Choroid plexus epithelial cell (primary cell): ENCODE data around the gene KLRC2.
"Not testable (repeated sequence)": the region's sequence is repeated elsewhere in the genome, so short reads cannot be mapped to it uniquely, and the experiment has no call there.

Experiments
- DNase-seq: peaks from one replicate; pipeline ENCODE4 v3.0.0-alpha.2; 2010; ENCODE audit warnings: low read depth
- H3K4me3 ChIP-seq: 2 replicates; pipeline ENCODE4 v1.5.1; 2011; ENCODE audit warnings: low read depth, mild to moderate bottlenecking, control low read depth, low read length, moderate library complexity
- TF ChIP-seq, protein P1 (sequence below): conservative IDR thresholded peaks from 2 replicates; pipeline ENCODE4 v1.5.1; 2011; ENCODE audit warnings: low read depth, mild to moderate bottlenecking, control low read depth, inconsistent platforms, low read length, moderate library complexity

KLRC2 gene

DNA sequence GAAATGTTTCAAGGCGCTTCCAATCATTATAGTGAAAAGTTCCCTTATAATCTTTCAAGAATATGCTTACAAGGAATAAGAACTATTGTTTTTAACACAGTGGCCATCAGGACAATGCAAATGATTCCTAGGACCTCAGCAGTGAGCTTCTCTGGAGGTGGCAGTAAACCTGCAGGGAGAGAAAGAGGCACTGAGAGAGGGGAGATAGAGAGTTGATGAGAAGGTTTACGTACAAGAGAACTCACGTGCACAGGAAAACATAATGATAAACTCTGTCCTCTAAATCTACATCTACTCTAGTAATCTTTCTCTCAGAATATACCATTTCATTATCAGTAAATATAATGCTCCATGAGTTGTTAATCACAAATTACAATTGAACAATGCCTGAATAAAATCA lies 27.0 kb downstream of the KLRC2 start:
- TF ChIP-seq, protein P1, sequence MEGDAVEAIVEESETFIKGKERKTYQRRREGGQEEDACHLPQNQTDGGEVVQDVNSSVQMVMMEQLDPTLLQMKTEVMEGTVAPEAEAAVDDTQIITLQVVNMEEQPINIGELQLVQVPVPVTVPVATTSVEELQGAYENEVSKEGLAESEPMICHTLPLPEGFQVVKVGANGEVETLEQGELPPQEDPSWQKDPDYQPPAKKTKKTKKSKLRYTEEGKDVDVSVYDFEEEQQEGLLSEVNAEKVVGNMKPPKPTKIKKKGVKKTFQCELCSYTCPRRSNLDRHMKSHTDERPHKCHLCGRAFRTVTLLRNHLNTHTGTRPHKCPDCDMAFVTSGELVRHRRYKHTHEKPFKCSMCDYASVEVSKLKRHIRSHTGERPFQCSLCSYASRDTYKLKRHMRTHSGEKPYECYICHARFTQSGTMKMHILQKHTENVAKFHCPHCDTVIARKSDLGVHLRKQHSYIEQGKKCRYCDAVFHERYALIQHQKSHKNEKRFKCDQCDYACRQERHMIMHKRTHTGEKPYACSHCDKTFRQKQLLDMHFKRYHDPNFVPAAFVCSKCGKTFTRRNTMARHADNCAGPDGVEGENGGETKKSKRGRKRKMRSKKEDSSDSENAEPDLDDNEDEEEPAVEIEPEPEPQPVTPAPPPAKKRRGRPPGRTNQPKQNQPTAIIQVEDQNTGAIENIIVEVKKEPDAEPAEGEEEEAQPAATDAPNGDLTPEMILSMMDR: no peak
- no peak overlapping the region for H3K4me3 ChIP-seq
- DNase-seq: no peak

DNA sequence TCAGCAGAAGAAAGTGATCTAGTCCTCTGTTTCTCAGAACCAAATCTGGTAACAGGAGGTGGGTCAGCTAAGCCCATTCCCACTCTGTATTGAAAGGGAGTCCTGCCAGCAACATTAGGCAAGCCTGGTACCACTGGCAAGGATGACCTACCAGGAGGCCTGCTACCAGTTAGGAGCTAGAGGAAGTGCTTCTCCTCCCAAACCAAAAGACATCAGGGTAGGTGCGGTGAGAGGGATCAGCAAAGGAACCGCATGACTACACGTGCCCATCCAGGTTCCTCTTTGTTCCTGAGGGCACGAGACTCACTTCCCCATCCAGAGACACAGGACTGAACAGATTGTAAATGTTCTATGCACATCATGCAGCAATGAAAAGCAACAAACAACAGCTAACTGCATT lies 29.1 kb downstream of the KLRC2 start:
- TF ChIP-seq, protein P1: no peak
- no peak overlapping the region for H3K4me3 ChIP-seq
- no peak for DNase-seq

DNA sequence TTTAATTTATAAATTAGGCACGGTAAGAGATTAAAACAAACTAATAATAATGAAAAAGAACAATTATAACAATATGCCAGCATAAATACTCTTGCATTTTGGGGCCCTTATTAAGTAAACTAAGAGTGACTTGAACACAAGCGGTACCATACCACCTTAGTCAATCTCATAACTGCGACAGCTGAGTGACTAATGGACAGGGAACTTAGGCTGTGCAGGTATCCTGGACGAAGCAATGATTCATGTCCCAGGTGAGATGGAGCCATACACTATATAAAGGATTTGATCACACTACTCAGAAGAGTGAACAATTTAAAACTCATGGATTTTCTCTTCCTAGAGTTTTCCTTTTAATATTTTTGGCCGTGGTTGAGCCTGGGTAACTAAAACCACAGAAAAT lies 30.5 kb downstream of the KLRC2 start:
- no peak overlapping the region for H3K4me3 ChIP-seq
- TF ChIP-seq, protein P1: no peak
- no peak for DNase-seq

DNA sequence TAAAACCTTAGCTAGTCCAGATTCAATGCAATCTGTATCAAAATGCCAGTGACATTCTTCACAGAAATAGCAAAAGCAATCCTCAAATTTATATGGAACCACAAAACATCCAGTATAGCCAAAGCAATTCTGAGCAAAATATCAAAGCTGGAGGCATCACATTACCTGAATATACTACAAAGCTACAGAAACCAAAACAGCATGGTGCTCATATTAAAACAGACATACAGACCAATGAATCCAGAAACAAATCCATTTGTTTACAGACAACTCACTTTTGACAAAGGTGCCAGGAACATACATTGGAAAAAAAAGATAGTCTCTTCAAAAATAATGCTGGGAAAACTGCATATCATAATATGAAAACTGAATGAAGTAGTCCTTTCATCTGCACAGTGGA lies 31.0 kb downstream of the KLRC2 start:
- DNase-seq: no peak
- TF ChIP-seq, protein P1: no peak
- H3K4me3 ChIP-seq: no peak overlapping the region

- H3K4me3 ChIP-seq: no peak overlapping the region
- no peak for DNase-seq
- TF ChIP-seq, protein P1: no peak
Observed at GRCh38 chr12:10400829-10401228, 35.0 kb downstream of the KLRC2 start.

- DNase-seq: no peak
- H3K4me3 ChIP-seq: no peak overlapping the region
- TF ChIP-seq, protein P1: no peak
Observed at GRCh38 chr12:10398168-10398567, 37.6 kb downstream of the KLRC2 start.

DNA sequence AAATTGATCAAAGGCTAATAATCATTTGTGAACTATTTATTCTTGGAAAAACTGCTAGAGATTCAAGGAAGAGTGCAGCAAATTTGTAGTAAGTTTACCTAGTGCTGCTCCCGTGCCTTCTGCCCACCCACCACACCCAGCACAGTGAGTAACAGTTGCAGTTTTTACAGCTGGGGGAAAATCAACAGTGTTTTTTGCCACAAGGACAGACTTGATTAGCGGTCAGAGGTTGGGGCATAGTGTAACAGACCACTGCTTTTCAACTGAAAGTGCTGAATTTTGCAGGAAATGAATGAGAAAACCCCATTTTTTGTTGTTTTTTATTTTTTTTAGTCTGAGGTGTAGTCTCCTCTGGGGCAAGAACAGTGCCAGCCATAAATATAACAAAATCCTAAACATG lies 38.5 kb downstream of the KLRC2 start:
- TF ChIP-seq, protein P1: no peak
- DNase-seq: no peak

GRCh38 chr12:10396176-10396575 lies 39.6 kb downstream of the KLRC2 start:
- DNase-seq: not testable (repeated sequence)

More for the DNA sequence above, 38.5 kb downstream of the KLRC2 start:
- H3K4me3 ChIP-seq: no peak overlapping the region

More at GRCh38 chr12:10396176-10396575, 39.6 kb downstream of the KLRC2 start:
- H3K4me3 ChIP-seq: not testable (repeated sequence)
